IMR-90 (cell line): Measurements from ENCODE around the gene ACTN2.

Source experiments
- CEBPB ChIP-seq: IDR thresholded peaks from 2 replicates; pipeline ENCODE4 v1.6.1; 2012; ENCODE audit warnings: low read depth, low read length, improper control_type of control experiment
- CTCF ChIP-seq: conservative IDR thresholded peaks from 2 replicates; pipeline ENCODE4 v1.5.1; 2012; ENCODE audit warnings: mild to moderate bottlenecking, low read depth, low read length, improper control_type of control experiment
- POLR2A ChIP-seq: IDR thresholded peaks from 2 replicates; pipeline ENCODE4 v1.6.1; 2012; ENCODE audit warnings: mild to moderate bottlenecking, low read depth, low read length

DNA sequence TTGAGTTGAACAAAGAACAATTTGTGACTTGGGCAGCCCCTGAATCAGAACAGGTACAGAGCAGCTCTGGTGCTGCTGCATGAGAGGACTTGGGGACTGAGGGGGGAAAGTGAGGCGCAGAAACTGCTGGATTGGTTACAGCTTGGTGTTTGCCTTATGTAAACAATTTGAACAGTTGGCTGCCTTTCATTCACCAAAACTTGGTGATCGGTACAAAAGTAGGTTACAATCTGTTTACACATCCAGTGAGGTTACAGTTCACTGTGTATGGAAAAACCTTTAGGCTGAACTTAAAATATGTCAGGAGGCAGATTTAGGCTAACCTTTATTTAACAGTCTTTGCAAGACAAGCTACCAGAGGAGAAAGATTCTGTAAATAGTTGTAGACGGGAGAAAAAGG is 80.2 kb downstream of the ACTN2 start:
- TF ChIP-seq CTCF = no peak
- no peak for TF ChIP-seq POLR2A
- TF ChIP-seq CEBPB = no peak
